Measurements from ENCODE around the gene MYO5A.

DNA sequence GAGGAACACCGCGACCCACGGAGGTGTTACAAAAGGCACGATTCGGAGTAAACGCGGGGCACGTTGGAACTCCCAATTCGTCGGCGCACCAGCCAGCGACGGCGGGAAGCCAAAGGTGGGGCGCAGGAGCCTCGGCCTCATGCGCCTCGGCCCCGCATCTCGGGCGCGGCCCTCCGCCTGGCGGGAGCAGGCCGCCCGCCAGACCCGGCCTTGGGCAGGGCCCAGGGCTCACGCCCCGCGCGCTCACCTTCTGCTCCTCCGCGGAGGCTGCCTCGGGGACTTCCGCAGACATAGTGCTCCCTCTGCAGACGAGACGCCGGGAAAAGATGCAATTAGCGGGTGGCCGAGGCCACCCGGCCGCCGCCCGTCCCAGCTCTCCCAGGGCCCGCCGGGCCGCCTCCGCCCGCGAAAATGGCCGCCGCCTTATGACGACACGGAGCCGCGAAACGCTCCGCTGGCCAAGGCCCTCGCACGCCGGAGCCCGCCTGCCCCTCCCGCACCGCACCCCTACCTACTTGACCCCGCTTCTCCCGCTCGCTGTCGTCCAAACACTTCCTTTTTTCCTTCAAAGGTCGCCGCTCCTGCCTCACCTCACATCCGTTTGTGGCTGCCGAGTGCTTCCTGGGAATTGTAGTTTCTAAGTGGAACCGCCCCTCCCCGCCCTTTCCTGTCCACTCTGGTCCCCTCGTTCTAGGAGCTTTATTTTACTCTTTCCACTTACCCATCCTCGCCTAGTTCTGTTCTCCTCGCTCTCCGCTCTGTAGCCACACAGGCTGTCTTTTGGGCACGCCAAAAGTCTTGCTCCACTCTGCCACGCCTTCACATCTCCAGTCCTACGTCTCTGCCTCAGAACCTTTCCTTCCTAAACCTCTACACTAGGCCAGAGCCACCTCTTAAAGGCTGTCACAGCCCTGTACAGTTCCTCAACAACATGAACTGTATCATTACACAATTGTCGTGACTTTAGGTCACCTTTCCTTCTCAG, 40.2 kb upstream of the MYO5A start, which contains the start of gene ARPP19:
- TF ChIP-seq GATA2 (IDR thresholded peaks at IDR 0.05; ENCODE audit: low read depth, low read length), result no peak; the same call in 1 of the 2 replicates
- TF ChIP-seq GATA3 (IDR thresholded peaks at IDR 0.05; ENCODE audit: low read depth, low read length), result no peak
